ENCODE data around the gene RPL13.
A peak's percentile ranks its signal among the peaks of the same experiment; 100 is the strongest.
"Not testable (repeated sequence)": the region's sequence is repeated elsewhere in the genome, so short reads cannot be mapped to it uniquely, and the experiment has no call there.

Gene RPL13

GRCh38 chr16:89581045-89581695 lies 20.7 kb downstream of the RPL13 start:
- DNase-seq = no peak

DNA sequence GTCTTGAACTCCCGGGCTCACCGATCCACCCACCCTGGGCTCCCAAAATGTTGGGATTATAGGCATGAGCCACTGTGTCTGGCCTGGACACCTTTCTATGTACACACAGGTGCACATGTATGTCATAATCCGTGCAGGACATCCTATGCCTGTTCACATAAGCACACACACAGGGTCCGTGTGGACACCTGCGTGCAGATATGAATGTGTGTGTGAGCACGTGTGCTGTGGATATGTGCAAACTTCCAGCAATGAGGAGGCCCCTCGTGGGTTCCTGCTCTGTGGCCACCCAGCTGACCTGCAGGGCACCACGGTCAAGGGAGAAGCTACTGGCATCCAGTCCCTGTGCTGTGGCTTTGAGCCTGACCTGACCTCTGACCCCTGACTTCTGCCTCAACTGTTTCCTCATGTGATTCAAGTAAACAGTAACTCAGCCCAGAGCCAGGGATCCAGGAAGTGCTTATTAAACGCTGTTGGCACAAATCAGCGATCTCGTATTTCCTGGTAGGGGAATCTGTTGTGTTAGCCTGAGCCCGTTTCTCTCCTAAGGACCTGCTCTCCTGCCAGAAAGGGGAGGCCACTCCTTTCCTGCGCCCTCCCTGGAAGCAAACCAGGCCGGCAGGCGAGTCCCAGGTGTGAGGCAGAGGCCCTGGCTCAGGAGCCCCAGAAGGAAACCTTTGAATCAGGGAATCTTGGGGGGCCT lies 21.5 kb downstream of the RPL13 start:
- peak; percentile 27 for DNase-seq

DNA sequence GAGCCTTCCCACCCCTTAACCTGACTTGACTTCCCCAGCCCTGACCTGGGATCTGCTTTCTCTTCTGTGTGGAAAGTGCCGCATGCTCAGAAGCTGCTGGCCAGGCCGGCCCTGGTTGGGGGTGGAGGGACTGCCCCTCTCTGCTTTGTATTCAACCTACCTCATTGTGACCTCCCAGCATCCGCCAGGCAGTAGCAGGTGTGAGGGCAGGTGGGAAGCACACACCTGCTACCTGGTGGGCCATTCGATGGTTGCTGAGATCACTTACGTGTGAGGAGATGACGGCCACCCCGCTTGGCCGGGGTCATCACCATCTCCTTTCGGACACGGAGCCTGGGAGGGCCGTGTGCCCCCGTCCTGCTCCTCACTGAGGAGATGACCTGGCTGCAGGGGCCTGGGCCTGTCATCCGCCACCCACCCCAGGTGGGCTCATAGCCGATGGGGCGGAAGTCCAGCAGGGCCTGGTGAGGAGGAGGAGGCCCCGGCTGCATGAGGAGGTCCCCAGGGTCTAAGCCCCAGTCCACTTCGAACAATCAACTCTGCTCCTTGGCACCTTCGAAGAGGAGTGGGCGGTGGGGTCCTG lies 22.2 kb downstream of the RPL13 start:
- DNase-seq = no peak

- no peak for DNase-seq
Measured at GRCh38 chr16:89583197-89583894, 22.9 kb downstream of the RPL13 start.

- DNase-seq = no peak
Measured at GRCh38 chr16:89583895-89584644, 23.6 kb downstream of the RPL13 start.

- no peak for DNase-seq
Measured at GRCh38 chr16:89584768-89585549, 24.5 kb downstream of the RPL13 start.

- DNase-seq = no peak
Measured at GRCh38 chr16:89586218-89586617, 25.7 kb downstream of the RPL13 start.

- DNase-seq = no peak
Measured at GRCh38 chr16:89586853-89587252, 26.4 kb downstream of the RPL13 start.

DNA sequence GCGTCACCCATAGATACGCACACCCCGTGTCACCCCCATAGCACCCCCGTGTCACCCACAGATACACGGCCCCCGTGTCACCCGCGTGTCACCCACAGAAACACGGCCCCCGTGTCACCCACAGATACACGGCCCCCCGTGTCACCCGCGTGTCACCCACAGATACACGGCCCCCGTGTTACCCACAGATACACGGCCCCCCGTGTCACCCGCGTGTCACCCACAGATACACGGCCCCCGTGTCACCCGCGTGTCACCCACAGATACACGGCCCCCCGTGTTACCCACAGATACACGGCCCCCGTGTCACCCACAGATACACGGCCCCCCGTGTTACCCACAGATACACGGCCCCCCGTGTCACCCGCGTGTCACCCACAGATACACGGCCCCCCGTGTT lies 27.2 kb downstream of the RPL13 start:
- not testable (repeated sequence) for DNase-seq

DNA sequence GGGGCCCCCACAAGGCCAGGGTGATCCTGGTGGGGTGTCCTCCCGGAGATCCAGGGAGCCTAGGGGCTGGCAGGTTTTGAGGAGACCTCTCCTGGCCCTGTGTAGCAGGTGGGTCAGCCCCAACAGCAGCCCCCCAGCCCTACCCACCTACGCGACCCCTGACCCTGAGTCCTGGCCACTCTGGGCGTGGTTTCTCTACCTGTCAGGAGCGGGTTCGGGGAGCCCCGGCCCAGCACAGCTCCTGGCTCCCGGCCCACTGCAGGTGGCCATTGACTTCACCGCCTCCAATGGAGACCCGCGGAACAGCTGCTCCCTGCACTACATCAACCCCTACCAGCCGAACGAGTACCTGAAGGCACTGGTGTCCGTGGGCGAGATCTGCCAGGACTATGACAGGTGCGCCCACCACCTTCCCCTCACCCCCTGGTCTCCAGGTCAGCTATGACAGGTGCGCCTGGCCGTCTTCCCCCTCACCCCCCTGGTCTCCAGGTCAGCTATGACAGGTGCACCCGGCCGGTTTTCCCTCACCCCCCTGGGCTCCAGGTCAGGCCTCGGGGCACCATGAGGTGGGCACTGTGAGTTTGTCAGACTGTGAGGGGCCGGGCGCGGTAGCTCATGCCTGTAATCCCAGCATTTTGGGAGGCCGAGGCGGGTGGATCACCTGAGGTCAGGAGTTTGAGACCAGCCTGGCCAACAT lies 28.1 kb downstream of the RPL13 start:
- no peak for DNase-seq

DNA sequence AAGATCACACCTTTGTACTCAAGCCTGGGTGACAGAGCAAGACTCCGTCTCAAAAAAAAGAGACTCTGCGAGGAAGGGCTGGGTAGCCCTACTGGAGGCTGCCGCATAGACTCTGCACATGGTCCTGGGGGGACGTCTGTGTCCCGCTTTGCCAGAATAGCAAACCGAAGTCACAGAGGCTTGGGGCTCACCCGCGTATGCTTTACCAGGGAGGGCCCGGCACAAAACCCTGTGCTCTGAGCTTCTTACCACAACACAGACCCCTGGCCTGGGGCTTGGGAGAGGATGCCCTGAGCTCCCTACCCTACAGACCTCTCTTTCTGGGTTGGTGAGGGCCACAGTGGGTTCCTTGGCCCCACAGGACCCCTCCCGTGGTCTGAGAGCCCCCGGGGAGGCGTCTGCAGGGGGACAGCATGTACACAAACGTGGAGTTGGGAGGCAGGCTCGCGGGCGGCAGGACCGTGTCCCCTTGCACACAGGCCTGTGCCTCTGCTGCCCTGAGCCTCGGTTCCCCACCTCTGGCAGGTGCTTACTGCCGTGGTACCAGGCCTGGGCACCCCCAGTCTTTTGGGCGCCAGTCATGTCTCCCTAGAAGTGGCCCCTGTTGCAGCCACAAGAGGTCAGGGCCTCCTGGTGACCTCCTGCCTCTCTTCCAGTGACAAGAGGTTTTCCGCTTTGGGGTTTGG lies 28.9 kb downstream of the RPL13 start:
- DNase-seq = no peak

DNA sequence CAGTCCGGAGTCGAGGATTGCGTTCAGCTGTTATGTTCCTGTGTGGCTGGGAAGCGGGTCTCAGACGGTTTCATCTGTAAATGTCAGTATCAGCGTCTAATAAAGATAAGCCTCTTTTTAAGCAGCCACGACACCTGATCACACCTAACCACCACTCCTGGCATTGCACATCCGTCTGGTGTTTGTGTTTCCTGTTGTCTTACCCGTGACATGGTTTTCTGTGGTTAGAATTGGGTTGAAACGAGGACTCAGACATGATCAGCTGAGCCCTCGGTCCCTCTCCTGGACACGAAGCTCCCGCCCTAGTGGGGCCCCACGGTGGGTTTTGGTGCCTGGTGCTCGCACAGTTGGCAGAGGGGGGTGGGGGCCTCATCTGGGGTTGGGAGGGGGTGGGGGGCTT lies 33.4 kb downstream of the RPL13 start:
- no peak for DNase-seq

DNA sequence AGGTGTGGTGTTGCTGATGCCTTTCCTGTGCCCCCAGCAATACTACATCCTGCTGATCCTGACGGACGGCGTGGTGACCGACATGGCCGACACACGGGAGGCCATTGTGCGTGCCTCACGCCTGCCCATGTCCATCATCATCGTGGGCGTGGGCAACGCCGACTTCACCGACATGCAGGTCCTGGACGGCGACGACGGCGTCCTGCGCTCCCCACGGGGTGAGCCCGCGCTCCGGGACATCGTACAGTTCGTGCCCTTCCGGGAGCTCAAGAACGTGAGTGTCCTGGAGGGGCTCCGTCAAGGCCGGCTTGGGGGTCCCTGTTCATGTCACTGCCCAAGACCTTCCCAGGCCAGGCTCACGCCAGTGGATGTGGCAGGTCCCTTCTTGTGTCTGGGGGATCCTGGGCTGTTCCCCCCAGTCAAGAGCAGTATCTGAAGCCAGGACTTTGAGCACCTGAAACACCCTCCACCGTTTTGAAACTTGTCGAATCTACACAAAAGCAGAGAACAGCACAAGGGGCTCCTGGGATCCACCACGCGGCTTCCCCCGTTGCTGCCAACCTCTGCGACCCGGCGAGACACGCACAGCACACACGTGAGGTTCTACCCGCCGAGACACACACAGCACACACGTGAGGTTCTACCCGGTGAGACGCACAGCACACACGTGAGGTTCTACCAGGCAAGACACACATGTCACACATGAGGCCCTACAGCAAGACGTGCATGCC lies 35.0 kb downstream of the RPL13 start:
- no peak for DNase-seq

DNA sequence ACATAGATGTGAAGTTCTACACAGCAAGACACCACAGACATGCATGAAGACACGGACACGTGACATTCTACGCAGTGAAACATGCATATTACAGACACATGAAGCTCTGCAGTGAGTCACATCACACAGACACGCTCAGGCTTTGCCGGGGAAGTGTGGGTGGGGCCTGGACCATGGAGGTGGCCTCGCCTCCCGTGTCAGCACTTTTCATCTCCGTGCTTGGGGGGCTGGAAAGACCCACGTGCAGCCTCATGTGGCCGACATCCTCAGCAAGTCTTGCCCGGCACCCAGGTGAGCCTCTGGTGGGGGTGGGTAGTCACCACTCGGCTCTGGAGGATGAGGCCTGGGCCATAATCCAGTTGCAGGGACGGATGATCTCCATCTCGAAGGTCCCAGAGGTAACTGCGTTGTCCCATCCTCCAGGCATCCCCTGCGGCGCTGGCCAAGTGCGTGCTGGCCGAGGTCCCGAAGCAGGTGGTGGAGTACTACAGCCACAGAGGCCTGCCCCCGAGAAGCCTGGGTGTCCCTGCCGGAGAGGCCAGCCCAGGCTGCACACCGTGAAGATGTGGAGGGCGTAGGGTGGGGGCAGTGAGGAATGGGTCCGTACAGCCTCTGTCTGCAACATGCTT lies 35.7 kb downstream of the RPL13 start:
- DNase-seq = no peak

- DNase-seq = no peak
Measured at GRCh38 chr16:89596957-89597649, 36.6 kb downstream of the RPL13 start.

DNA sequence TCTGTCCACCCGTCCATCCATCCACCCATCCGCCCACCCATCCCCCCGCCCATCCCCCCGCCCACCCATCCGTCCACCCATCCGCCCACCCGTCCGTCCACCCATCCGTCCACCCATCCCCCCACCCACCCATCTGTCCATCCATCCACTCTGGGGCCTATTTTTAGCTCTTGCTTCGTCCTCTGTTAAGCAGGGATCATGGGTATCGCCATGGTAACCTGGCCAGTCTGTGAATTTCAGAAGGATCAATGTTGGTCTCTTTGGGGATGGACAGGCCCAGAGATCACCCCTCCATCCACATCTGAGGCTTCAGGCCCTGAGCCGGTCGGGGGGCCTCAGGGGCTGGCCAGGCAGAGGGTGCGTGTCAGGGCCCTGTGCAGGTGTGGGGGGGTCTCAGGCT lies 37.7 kb downstream of the RPL13 start:
- DNase-seq = no peak

GRCh38 chr16:89599451-89599858 lies 39.0 kb downstream of the RPL13 start:
- no peak for DNase-seq

- DNase-seq = no peak
Measured at GRCh38 chr16:89599902-89600301, 39.4 kb downstream of the RPL13 start.

DNA sequence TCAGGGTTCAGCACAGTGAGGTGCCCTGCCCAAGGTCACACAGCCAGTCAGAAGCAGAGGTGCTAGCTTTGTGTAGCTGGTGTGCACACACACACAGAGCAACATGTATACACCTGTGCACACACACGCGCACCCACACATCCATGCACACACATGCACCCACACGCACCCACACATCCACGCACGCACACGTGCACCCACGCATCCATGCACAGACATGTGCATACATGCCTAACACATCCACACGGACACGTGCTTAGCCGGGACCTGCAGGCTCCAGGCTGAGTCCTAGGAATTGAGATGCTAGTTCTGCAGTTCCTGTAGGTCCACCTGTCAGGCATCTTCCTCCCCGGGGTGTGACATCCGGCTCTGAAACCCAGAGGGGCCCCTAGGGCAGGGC lies 39.9 kb downstream of the RPL13 start:
- DNase-seq = no peak

Data from inflammatory macrophage treated with lipopolysaccharide for 4 hours (primary cell).